ENCODE measurements around the gene HPCAL1. TPM values are rescaled to one million over a fixed set of nuclear protein-coding genes. Genes with fewer than 3 reads are reported as not detected.

Gene HPCAL1
- total and polyA plus RNA-seq, 8 donors: 14.0 to 571 (median 85.4) TPM

GRCh38 chr2:10316860-10317259, 14.2 kb downstream of the HPCAL1 start:
- intact Hi-C loops (cut with DNase I; ENCODE audit: low total_unique reads): no loop called here
- WGBS, 5 donors: 69 to 73% (median 71%) methylated on average over 7 of the region's 7 CpGs
- peaks cover 0 to 4% (median 0%) of the 10 kb centered on the region in 4 donors for H3K36me3 ChIP-seq

GRCh38 chr2:10317646-10318045, 14.9 kb downstream of the HPCAL1 start:
- Histone ChIP-seq H3K27ac (no peak overlapping the region), H3K4me3 (no peak overlapping the region), H3K4me1 (peaks cover 0 to 18% (median 10%) of the 10 kb centered on the region in 4 donors), H3K36me3 (peaks cover 0 to 2% (median 0%) of the 10 kb centered on the region in 4 donors), H3K27me3 (no peaks in the 10 kb centered on the region), H3K9me3 (no peaks in the 10 kb centered on the region)
- TF ChIP-seq CTCF (IDR thresholded peaks at IDR 0.05) (no peak), POLR2AphosphoS5 (IDR thresholded peaks at IDR 0.05) (no peak), POLR2A (IDR thresholded peaks at IDR 0.05) (no peak), EP300 (IDR thresholded peaks at IDR 0.05) (no peak)
- intact Hi-C loops (cut with DNase I; ENCODE audit: low total_unique reads): no loop called here
- DNase-seq: no peak
- WGBS, 5 donors: 68 to 89% (median 79%) methylated on average over 4 to 5 of the region's 5 CpGs

More at GRCh38 chr2:10316860-10317259, 14.2 kb downstream of the HPCAL1 start:
- no peak for TF ChIP-seq CTCF (IDR thresholded peaks at IDR 0.05)
- TF ChIP-seq EP300 (IDR thresholded peaks at IDR 0.05): no peak
- TF ChIP-seq POLR2A (IDR thresholded peaks at IDR 0.05): no peak
- no peak for TF ChIP-seq POLR2AphosphoS5 (IDR thresholded peaks at IDR 0.05)
- peaks cover 0 to 18% (median 10%) of the 10 kb centered on the region in 4 donors for H3K4me1 ChIP-seq
- no peak for DNase-seq
- H3K27ac ChIP-seq: no peak overlapping the region
- H3K4me3 ChIP-seq: no peak overlapping the region
- H3K9me3 ChIP-seq: no peaks in the 10 kb centered on the region
- H3K27me3 ChIP-seq: no peaks in the 10 kb centered on the region

- DNase-seq: no peak
- Histone ChIP-seq H3K36me3 (peaks cover 0 to 6% (median 0%) of the 10 kb centered on the region in 4 donors), H3K9me3 (no peaks in the 10 kb centered on the region), H3K4me3 (no peak overlapping the region), H3K27me3 (no peaks in the 10 kb centered on the region), H3K4me1 (peaks cover 0 to 18% (median 10%) of the 10 kb centered on the region in 4 donors), H3K27ac (no peak overlapping the region)
- TF ChIP-seq POLR2AphosphoS5 (IDR thresholded peaks at IDR 0.05) (no peak), EP300 (IDR thresholded peaks at IDR 0.05) (no peak), POLR2A (IDR thresholded peaks at IDR 0.05) (no peak), CTCF (IDR thresholded peaks at IDR 0.05) (no peak)
- intact Hi-C loops (cut with DNase I; ENCODE audit: low total_unique reads): no loop called here
- WGBS, 5 donors: 89 to 96% (median 89%) methylated on average over 11 to 13 of the region's 13 CpGs
Measured at GRCh38 chr2:10318345-10318744, 15.6 kb downstream of the HPCAL1 start.

- H3K9me3 ChIP-seq: no peaks in the 10 kb centered on the region
- no peak for TF ChIP-seq POLR2A (IDR thresholded peaks at IDR 0.05)
- no peak for TF ChIP-seq CTCF (IDR thresholded peaks at IDR 0.05)
- no peak for TF ChIP-seq EP300 (IDR thresholded peaks at IDR 0.05)
- no peak for TF ChIP-seq POLR2AphosphoS5 (IDR thresholded peaks at IDR 0.05)
- H3K36me3 ChIP-seq: peaks cover 0 to 6% (median 0%) of the 10 kb centered on the region in 4 donors
- H3K27me3 ChIP-seq: no peaks in the 10 kb centered on the region
- DNase-seq: no peak
- H3K4me3 ChIP-seq: no peak overlapping the region
- H3K4me1 ChIP-seq: peaks cover 0 to 27% (median 11%) of the 10 kb centered on the region in 4 donors
- 82 to 87% (median 82%) methylated on average over 10 of the region's 10 CpGs for WGBS, 5 donors
- H3K27ac ChIP-seq: no peak overlapping the region
- intact Hi-C loops (cut with DNase I; ENCODE audit: low total_unique reads): no loop called here
Measured at GRCh38 chr2:10319892-10320574, 17.3 kb downstream of the HPCAL1 start.
